Astrocyte (in vitro differentiated cells and primary cell): ENCODE measurements around the gene DENND6B. TPM values are rescaled to one million over a fixed set of nuclear protein-coding genes. Genes with fewer than 3 reads are reported as not detected.

ENCODE experiments used
- DNase-seq: peaks from one replicate; pipeline ENCODE4 v3.0.0-alpha.2; 2010; ENCODE audit warnings: low read depth
- FAIRE-seq: peaks from 2 replicates; lab custom pipeline; 2011; peaks lifted over from hg19 to GRCh38; lab: Jason Lieb, UNC
- H2AFZ ChIP-seq: 2 replicates; pipeline ENCODE4 v1.6.0; 2012; ENCODE audit warnings: low read depth, low read length, inconsistent platforms
- H3K27ac ChIP-seq: 2 replicates; pipeline ENCODE4 v1.5.1; 2011; ENCODE audit warnings: low read depth, low read length, inconsistent platforms
- H3K27me3 ChIP-seq: 2 replicates; pipeline ENCODE4 v1.6.0; 2011; ENCODE audit warnings: low read length, inconsistent platforms; ENCODE audit not compliant: insufficient read depth
- H3K36me3 ChIP-seq: 2 replicates; pipeline ENCODE4 v1.5.1; 2011; ENCODE audit warnings: low read length, inconsistent platforms; ENCODE audit not compliant: insufficient read depth
- H3K4me1 ChIP-seq: 2 replicates; pipeline ENCODE4 v1.5.1; 2011; ENCODE audit warnings: low read length, inconsistent platforms; ENCODE audit not compliant: insufficient read depth
- H3K4me2 ChIP-seq: 2 replicates; pipeline ENCODE4 v1.6.0; 2012; ENCODE audit warnings: low read length, inconsistent platforms
- H3K4me3 ChIP-seq: 2 replicates; pipeline ENCODE4 v1.5.1; 2011; ENCODE audit warnings: low read depth, mild to moderate bottlenecking, low read length, inconsistent platforms; ENCODE audit not compliant: insufficient read depth
- H3K79me2 ChIP-seq: 2 replicates; pipeline ENCODE4 v1.6.0; 2012; ENCODE audit warnings: mild to moderate bottlenecking, low read length, inconsistent platforms; ENCODE audit not compliant: insufficient read depth
- H3K9ac ChIP-seq: 2 replicates; pipeline ENCODE4 v1.6.0; 2012; ENCODE audit warnings: mild to moderate bottlenecking, low read length, inconsistent platforms
- H3K9me3 ChIP-seq: 2 replicates; pipeline ENCODE4 v1.5.1; 2012; ENCODE audit warnings: low read depth, mild to moderate bottlenecking, low read length, inconsistent platforms; ENCODE audit not compliant: insufficient read depth
- H4K20me1 ChIP-seq: 2 replicates; pipeline ENCODE4 v1.6.0; 2012; ENCODE audit warnings: low read length, inconsistent platforms; ENCODE audit not compliant: insufficient read depth
- H3K27ac Mint-ChIP-seq: one replicate; pipeline ENCODE4 v1.8.0; 2021; ENCODE audit warnings: mild to moderate bottlenecking, mixed read lengths; ENCODE audit not compliant: unreplicated experiment
- H3K27me3 Mint-ChIP-seq: one replicate; pipeline ENCODE4 v1.8.0; 2021; ENCODE audit warnings: low read depth, mixed read lengths; ENCODE audit not compliant: unreplicated experiment
- H3K36me3 Mint-ChIP-seq: one replicate; pipeline ENCODE4 v1.8.0; 2021; ENCODE audit warnings: low read depth, mixed read lengths; ENCODE audit not compliant: unreplicated experiment
- H3K4me1 Mint-ChIP-seq: one replicate; pipeline ENCODE4 v1.8.0; 2021; ENCODE audit warnings: low read depth, mixed read lengths; ENCODE audit not compliant: unreplicated experiment
- H3K4me3 Mint-ChIP-seq: one replicate; pipeline ENCODE4 v1.8.0; 2021; ENCODE audit warnings: mild to moderate bottlenecking, moderate library complexity, mixed read lengths; ENCODE audit not compliant: unreplicated experiment
- H3K9me3 Mint-ChIP-seq: one replicate; pipeline ENCODE4 v1.8.0; 2021; ENCODE audit warnings: mild to moderate bottlenecking, mixed read lengths; ENCODE audit not compliant: unreplicated experiment
- CTCF ChIP-seq: IDR thresholded peaks from 2 replicates; pipeline ENCODE4 v1.5.1; 2011; ENCODE audit warnings: low read depth, mild to moderate bottlenecking, inconsistent platforms, low read length, moderate library complexity; ENCODE audit not compliant: insufficient read depth
- EZH2 ChIP-seq: IDR thresholded peaks from 2 replicates; pipeline ENCODE4 v1.6.1; 2012; ENCODE audit warnings: mild to moderate bottlenecking, low read length, inconsistent platforms; ENCODE audit not compliant: insufficient read depth
- total RNA-seq: library from RNA; stranded (reverse); gene quantifications from 2 replicates; pipeline ENCODE4 v1.2.1, GENCODE V29; 2021

DENND6B gene
- total RNA-seq, 1 donor from 2014 or later, result 5.4 TPM

GRCh38 chr22:50312371-50312770 is 14.4 kb downstream of the DENND6B start:
- peaks cover 2% of the 10 kb centered on the region for H3K9me3 Mint-ChIP-seq
- Histone ChIP-seq H3K4me1 (peaks cover 15% of the 10 kb centered on the region), H3K79me2 (no peaks in the 10 kb centered on the region), H3K27me3 (no peaks in the 10 kb centered on the region), H2AFZ (no peak overlapping the region), H3K36me3 (no peaks in the 10 kb centered on the region), H3K27ac (no peak overlapping the region), H4K20me1 (no peaks in the 10 kb centered on the region), H3K4me3 (no peak overlapping the region), H3K4me2 (no peak overlapping the region), H3K9me3 (no peaks in the 10 kb centered on the region), H3K9ac (no peak overlapping the region)
- FAIRE-seq (no peak), DNase-seq (no peak)
- no peak overlapping the region for H3K4me3 Mint-ChIP-seq
- peaks cover 10% of the 10 kb centered on the region for H3K27me3 Mint-ChIP-seq
- no peak overlapping the region for H3K27ac Mint-ChIP-seq
- peaks cover 8% of the 10 kb centered on the region for H3K4me1 Mint-ChIP-seq
- peaks cover 2% of the 10 kb centered on the region for H3K36me3 Mint-ChIP-seq
- TF ChIP-seq EZH2, result no peak
- no peak for TF ChIP-seq CTCF

DNA sequence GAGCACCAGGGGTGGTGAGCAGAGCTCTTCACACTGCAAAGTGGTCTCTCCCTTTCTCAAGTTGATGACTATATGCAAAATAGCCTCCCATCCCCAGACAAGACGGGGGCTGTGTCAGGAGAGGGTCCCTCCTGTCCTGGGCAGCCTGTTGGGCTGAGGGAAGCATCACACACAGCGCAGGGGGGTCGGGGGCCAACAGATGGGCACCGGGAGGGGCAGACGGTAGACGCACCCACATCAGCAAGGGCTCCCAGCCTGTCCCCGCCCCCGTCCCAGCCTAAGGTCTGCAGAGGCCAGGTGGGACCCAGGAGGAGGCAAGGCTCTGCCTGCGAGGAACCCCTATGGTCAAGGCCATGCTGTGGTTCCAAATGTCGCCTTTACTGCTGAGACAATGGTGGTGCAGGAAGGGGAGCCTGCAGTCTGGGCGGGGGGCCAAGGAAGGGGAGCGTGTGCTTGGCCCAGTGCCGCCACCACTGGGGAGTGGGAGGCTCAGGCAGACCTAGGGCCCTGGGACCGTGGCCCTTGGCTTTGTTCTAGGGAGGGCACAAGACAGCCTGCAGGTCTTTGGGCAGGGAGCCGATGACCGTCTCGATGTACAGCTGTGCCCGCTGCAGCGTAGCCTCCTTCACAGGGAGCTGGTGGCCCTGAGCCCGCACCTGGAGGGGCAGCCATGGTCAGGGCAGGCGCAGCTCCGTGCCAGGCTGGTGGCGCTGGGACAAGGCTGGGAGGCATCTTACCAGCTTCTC is 15.0 kb downstream of the DENND6B start:
- H3K79me2 ChIP-seq, result peaks cover 3% of the 10 kb centered on the region
- no peak overlapping the region for H3K4me2 ChIP-seq
- no peak overlapping the region for H3K27ac ChIP-seq
- H3K9me3 Mint-ChIP-seq, result peaks cover 2% of the 10 kb centered on the region
- peaks cover 8% of the 10 kb centered on the region for H3K4me1 Mint-ChIP-seq
- no peak overlapping the region for H3K4me3 ChIP-seq
- H3K27me3 ChIP-seq, result no peaks in the 10 kb centered on the region
- no peak overlapping the region for H3K9ac ChIP-seq
- peaks cover 10% of the 10 kb centered on the region for H3K27me3 Mint-ChIP-seq
- no peaks in the 10 kb centered on the region for H3K36me3 ChIP-seq
- FAIRE-seq, result no peak
- H3K9me3 ChIP-seq, result no peaks in the 10 kb centered on the region
- H3K4me1 ChIP-seq, result peaks cover 15% of the 10 kb centered on the region
- peaks cover 2% of the 10 kb centered on the region for H3K36me3 Mint-ChIP-seq
- no peak for DNase-seq
- TF ChIP-seq EZH2 (no peak), CTCF (no peak)
- H3K4me3 Mint-ChIP-seq, result no peak overlapping the region
- no peak overlapping the region for H3K27ac Mint-ChIP-seq
- no peaks in the 10 kb centered on the region for H4K20me1 ChIP-seq
- H2AFZ ChIP-seq, result no peak overlapping the region

DNA sequence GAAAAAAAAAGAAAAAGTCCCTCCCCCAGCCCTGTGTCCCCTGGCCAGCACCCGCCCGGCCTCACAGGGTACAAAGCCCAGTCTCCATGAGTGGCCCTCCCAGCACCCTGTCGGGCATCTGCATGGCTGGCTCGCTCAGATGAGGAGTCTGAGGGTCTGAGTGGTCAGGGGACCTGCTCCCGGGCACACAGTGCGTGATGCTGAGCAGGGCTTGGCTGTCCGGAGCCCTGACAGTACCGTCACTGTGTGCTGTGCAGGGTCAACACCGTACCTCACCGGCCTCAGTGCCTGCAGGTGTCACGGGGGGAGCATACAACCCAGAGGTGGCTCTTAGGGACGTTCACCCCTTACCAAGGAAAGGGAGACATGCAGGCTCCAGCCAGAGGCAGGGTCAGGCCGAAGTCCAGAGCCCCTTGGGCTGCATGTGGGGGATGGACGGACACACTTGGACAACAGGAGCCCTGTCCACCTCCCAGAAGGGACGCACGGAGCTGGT is 15.8 kb downstream of the DENND6B start:
- Histone ChIP-seq H3K9me3 (no peaks in the 10 kb centered on the region), H3K4me1 (peaks cover 19% of the 10 kb centered on the region), H3K4me2 (no peak overlapping the region), H3K4me3 (no peak overlapping the region), H2AFZ (no peak overlapping the region), H3K79me2 (peaks cover 11% of the 10 kb centered on the region), H3K27me3 (no peaks in the 10 kb centered on the region), H4K20me1 (peaks cover 3% of the 10 kb centered on the region), H3K36me3 (no peaks in the 10 kb centered on the region), H3K9ac (no peak overlapping the region), H3K27ac (no peak overlapping the region)
- H3K4me1 Mint-ChIP-seq, result peaks cover 9% of the 10 kb centered on the region
- no peak overlapping the region for H3K4me3 Mint-ChIP-seq
- TF ChIP-seq CTCF (no peak), EZH2 (no peak)
- no peak for DNase-seq
- H3K36me3 Mint-ChIP-seq, result peaks cover 2% of the 10 kb centered on the region
- H3K27ac Mint-ChIP-seq, result no peak overlapping the region
- H3K9me3 Mint-ChIP-seq, result peaks cover 2% of the 10 kb centered on the region
- peaks cover 10% of the 10 kb centered on the region for H3K27me3 Mint-ChIP-seq
- no peak for FAIRE-seq
